GM08714 (cell line): ENCODE results near the gene SPOPL.
"Not testable (repeated sequence)": the region's sequence is repeated elsewhere in the genome, so short reads cannot be mapped to it uniquely, and the experiment has no call there.

ENCODE experiments used
- H3K4me3 ChIP-seq: fragments of 200-500 bp; sonication (Bioruptor generic); 2 replicates; pipeline ENCODE4 v1.5.1; 2014; ENCODE audit warnings: mild to moderate bottlenecking, low read length, inconsistent platforms
- ZNF274 ChIP-seq: IDR thresholded peaks from 2 replicates; pipeline ENCODE4 v1.6.1; 2012; ENCODE audit warnings: mild to moderate bottlenecking, low read depth, low read length

The SPOPL gene

GRCh38 chr2:138501425-138502254 lies at the start of gene SPOPL:
Gene SPOPL (plus strand): TSS chr2:138501770. CDS start chr2:138550217, 48,447 bp downstream.
- H3K4me3 ChIP-seq: peak within 1 kb of the TSS; percentile 95

GRCh38 chr2:138452324-138452723 lies 49.2 kb upstream of the SPOPL start:
- no peak for TF ChIP-seq ZNF274
- no peak overlapping the region for H3K4me3 ChIP-seq

More at GRCh38 chr2:138501425-138502254, at the start of gene SPOPL:
- no peak for TF ChIP-seq ZNF274

GRCh38 chr2:138453815-138454214 lies 47.8 kb upstream of the SPOPL start:
- H3K4me3 ChIP-seq: no peak overlapping the region
- no peak for TF ChIP-seq ZNF274

GRCh38 chr2:138454761-138455160 lies 46.8 kb upstream of the SPOPL start:
- no peak for TF ChIP-seq ZNF274

GRCh38 chr2:138455275-138455674 lies 46.3 kb upstream of the SPOPL start:
- H3K4me3 ChIP-seq: no peak overlapping the region
- no peak for TF ChIP-seq ZNF274

More at GRCh38 chr2:138454761-138455160, 46.8 kb upstream of the SPOPL start:
- H3K4me3 ChIP-seq: no peak overlapping the region

GRCh38 chr2:138455691-138456090 lies 45.9 kb upstream of the SPOPL start:
- no peak for TF ChIP-seq ZNF274
- no peak overlapping the region for H3K4me3 ChIP-seq

- H3K4me3 ChIP-seq: not testable (repeated sequence)
Observed at GRCh38 chr2:138462689-138463088, 38.9 kb upstream of the SPOPL start.

- TF ChIP-seq ZNF274: no peak
- no peak overlapping the region for H3K4me3 ChIP-seq
Observed at GRCh38 chr2:138468617-138469016, 33.0 kb upstream of the SPOPL start.

- TF ChIP-seq ZNF274: no peak
- H3K4me3 ChIP-seq: no peak overlapping the region
Observed at GRCh38 chr2:138469411-138469810, 32.2 kb upstream of the SPOPL start.

GRCh38 chr2:138470941-138471340 lies 30.6 kb upstream of the SPOPL start:
- H3K4me3 ChIP-seq: no peak overlapping the region
- no peak for TF ChIP-seq ZNF274

GRCh38 chr2:138474100-138474825 lies 27.3 kb upstream of the SPOPL start:
- H3K4me3 ChIP-seq: no peak overlapping the region
- TF ChIP-seq ZNF274: no peak

- no peak overlapping the region for H3K4me3 ChIP-seq
- no peak for TF ChIP-seq ZNF274
Observed at GRCh38 chr2:138475277-138475776, 26.2 kb upstream of the SPOPL start.

- TF ChIP-seq ZNF274: no peak
Observed at GRCh38 chr2:138476186-138476585, 25.4 kb upstream of the SPOPL start.

GRCh38 chr2:138476940-138477339 lies 24.6 kb upstream of the SPOPL start:
- H3K4me3 ChIP-seq: no peak overlapping the region
- TF ChIP-seq ZNF274: no peak

More at GRCh38 chr2:138476186-138476585, 25.4 kb upstream of the SPOPL start:
- H3K4me3 ChIP-seq: no peak overlapping the region

- H3K4me3 ChIP-seq: not testable (repeated sequence)
Observed at GRCh38 chr2:138482796-138483195, 18.8 kb upstream of the SPOPL start.
